ENCODE data around the gene NNMT.

The NNMT gene

GRCh38 chr11:114295676-114296604 is at the start of gene NNMT:
Gene NNMT (plus strand): TSS chr11:114296399. CDS start chr11:114296557, 158 bp downstream.
- FAIRE-seq: peak; percentile 42
- no peak for DNase-seq (ENCODE audit: low spot score)

GRCh38 chr11:114247070-114247789 is 49.0 kb upstream of the NNMT start:
- no peak for FAIRE-seq
- DNase-seq (ENCODE audit: low spot score): no peak

- FAIRE-seq (no peak), DNase-seq (ENCODE audit: low spot score) (no peak)
Observed at GRCh38 chr11:114250180-114250579, 46.0 kb upstream of the NNMT start.

DNA sequence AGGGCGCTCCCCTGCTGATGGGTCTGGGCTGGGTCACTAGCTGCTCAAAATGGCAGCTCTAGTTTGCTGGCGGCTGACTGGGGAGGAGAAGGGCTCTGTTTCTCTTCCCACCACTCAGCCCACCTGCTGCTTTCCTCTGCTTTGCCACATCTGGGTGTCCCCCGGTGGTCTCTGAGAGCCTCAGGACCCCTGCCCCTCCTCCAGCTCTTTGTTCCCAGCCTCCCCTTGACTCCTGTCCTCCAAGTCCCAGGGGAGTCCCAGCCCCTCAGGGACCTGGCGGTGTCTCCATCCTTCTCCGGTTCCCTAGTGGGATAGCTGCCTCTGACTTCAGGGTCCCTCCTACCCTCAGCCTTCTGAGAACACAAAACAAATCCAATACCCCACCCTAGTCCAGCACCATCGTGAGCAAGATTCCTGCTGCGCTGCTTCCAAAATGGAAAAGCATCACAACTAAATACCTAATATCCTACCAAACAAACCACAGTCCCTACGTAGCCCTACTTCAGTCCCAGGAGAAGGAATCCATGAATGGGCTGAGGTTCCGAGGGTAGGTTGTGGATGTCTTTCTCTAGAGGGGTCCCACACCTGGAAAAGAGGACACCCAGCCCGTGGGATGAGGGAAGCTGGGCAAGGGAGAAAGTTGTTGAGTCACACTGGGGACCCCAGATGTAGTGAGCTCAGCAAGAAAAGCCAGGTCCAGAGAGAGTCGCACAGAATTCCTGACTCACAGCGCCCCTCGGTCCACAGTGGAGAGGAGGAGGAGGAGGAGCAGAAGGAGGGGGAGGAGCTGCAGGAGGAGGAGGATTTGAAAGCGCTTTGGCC is 45.0 kb upstream of the NNMT start:
- FAIRE-seq (no peak), DNase-seq (ENCODE audit: low spot score) (no peak)

DNA sequence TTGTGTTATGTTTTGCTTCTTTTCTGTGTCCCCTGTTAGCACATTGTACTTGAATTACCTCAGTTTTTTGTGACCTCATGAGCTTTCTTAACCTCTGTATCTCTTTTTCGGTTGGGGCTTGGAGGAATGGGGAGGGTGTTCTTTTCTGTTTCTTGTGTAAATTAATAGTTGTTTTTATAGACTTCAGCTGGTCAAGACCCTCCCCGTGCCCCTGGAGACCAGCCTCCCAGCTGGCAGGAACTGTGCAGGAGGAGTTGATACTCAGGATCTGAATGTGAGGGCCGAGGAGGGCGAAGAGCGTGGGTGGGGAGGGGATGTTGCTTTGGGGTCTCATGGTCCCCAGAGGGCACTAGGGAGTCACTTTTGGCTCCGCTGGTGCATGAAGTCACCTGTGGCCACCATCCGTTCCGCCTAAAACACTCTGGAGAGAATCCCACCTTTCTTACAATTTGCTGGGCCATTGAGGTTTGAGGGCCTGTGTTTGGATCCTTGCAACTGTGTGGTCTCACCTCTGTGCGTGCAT is 44.3 kb upstream of the NNMT start:
- DNase-seq (ENCODE audit: low spot score): no peak
- no peak for FAIRE-seq

GRCh38 chr11:114252767-114253166 is 43.4 kb upstream of the NNMT start:
- FAIRE-seq: no peak
- no peak for DNase-seq (ENCODE audit: low spot score)

GRCh38 chr11:114253771-114254170 is 42.4 kb upstream of the NNMT start:
- FAIRE-seq (no peak), DNase-seq (ENCODE audit: low spot score) (no peak)

GRCh38 chr11:114254571-114255146 is 41.5 kb upstream of the NNMT start:
- DNase-seq (ENCODE audit: low spot score) (no peak), FAIRE-seq (peak; percentile 27)

DNA sequence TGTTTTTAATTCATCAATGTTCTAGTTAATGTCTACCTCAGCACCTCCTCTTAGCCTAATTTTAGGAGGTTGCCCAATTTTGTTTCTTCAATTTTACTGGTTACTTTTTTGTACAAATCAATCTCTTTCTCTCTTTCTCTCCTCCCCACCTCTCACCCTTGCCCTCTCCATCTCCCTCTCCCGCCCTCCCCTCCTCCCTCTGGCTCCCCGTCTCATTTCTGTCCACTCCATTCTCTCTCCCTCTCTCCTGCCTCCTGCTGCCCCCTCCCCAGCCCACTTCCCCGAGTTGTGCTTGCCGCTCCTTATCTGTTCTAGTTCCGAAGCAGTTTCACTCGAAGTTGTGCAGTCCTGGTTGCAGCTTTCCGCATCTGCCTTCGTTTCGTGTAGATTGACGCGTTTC is 40.9 kb upstream of the NNMT start:
- no peak for DNase-seq (ENCODE audit: low spot score)
- no peak for FAIRE-seq

- FAIRE-seq (no peak), DNase-seq (ENCODE audit: low spot score) (no peak)
Observed at GRCh38 chr11:114256176-114256966, 39.8 kb upstream of the NNMT start.

GRCh38 chr11:114256967-114257286 is 39.3 kb upstream of the NNMT start:
- DNase-seq (ENCODE audit: low spot score): no peak
- FAIRE-seq: no peak

DNA sequence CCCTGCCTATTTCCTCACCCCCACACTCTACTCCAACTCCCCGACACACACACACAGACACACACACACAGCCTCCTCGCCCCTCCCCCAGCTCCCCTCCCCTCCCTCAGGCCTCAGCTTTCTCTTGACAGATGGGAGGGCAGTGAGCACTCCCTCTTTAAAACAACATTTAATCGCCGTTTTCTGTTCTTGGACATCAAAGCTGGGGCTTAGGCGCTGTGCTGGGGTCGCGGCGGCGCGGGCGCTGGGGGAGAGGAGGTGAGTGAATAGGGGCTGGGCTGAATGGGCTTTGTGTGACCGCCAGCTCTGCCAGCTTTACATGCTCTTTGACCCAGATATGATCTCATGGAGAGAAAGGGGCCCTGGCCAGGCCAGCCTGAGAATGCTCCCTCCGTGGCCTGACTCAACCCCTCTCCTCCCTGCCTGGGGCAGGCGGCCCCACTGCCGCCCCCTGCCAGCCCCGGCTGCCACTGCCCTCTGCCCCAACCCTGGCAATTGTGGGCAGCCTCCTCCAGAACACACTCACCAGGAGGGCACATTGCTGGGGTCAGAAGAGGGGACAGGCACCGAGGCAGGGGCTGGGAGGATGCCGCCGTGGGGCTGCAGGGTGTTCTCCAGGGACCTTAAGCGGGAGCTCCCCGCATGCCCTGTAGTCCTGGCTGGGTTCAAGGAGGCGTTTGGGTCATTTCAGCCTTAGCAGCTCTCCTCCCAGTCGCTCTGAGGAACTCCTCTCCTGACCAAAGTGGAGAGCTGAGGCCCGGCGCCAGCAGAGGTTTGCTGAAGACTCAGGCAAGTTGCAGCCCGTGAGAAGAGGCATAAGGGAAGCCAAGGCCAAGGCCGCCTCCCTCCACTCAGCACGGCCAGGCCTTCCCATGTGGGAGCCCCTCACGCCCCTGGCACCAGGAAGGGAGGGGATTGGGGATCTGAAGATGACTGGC is 38.3 kb upstream of the NNMT start:
- DNase-seq (ENCODE audit: low spot score) (peak; percentile 44), FAIRE-seq (no peak)

GRCh38 chr11:114258696-114259095 is 37.5 kb upstream of the NNMT start:
- FAIRE-seq: no peak

GRCh38 chr11:114259124-114259526 is 37.1 kb upstream of the NNMT start:
- no peak for FAIRE-seq
- DNase-seq (ENCODE audit: low spot score): no peak

More at GRCh38 chr11:114258696-114259095, 37.5 kb upstream of the NNMT start:
- no peak for DNase-seq (ENCODE audit: low spot score)

DNA sequence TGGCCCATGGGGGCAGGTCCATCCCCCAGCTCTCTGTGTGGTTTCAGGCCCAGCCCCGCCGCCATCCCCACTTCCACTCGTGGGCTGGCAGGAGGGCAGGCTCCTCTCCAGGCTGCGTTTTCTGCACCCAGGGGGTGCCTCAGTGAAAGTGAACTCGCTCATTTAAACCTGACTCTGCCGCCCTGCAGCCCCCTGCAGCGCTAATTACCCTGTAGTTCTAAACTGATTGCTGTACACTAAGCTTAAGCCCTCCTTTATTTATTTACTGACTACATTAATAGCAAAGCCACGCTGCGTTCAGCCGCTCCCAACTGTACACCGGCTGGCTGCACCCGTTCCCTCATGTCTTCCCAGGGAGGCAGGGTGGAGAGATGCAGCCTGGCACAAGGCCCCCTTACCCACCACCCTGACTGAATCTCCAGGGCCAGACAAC is 36.6 kb upstream of the NNMT start:
- DNase-seq (ENCODE audit: low spot score): no peak
- FAIRE-seq: no peak

DNA sequence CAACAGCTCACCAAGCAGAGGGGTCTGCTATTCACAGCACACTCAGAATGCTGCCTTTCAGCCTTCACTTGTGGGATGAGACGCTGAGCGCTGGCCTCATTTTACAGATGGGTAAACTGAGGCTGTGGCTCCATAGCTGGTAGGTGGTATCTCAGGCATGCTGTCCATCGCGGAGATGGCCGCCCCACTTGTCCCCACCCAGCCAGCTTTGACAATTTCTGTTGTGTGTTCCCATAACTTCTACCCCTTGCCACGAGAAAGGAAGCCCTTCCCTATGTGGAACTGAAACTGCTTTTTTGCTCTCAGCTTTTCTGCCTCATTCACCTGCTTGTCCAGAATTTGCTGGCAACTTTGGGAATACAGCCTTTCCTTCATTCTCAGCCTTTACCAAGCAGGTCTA is 36.1 kb upstream of the NNMT start:
- DNase-seq (ENCODE audit: low spot score): no peak
- no peak for FAIRE-seq

DNA sequence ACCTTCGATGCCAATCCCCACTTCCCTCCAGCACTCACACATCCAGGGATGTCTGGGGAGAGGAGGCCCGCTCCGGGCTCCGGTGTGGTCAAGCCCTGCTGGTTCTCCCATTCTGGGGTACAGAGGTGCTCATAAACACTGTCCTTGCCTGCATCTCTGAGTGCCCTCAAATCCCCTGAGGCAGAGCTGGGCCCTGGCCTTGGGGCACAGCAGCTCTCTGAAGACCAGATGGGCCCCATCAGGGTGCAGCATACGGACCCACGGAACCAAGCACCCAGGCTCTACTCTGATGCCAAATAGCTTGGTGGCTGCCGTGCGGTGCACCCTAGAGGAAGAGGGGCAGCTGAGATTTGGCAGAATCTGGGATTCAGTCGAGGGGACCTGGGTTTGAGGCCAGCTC is 35.7 kb upstream of the NNMT start:
- no peak for DNase-seq (ENCODE audit: low spot score)
- no peak for FAIRE-seq

- no peak for DNase-seq (ENCODE audit: low spot score)
- no peak for FAIRE-seq
Observed at GRCh38 chr11:114261791-114262190, 34.4 kb upstream of the NNMT start.

Data from urothelium cell line (cell line).